ENCODE results near the gene PTPN9. TPM values are rescaled to one million over a fixed set of nuclear protein-coding genes. Genes with fewer than 3 reads are reported as not detected.
A peak's percentile ranks its signal among the peaks of the same experiment; 100 is the strongest.

Gene PTPN9
- total RNA-seq, 1 donor from 2014 or later, result 138 TPM

GRCh38 chr15:75456710-75457109, 122.4 kb downstream of the PTPN9 start:
- H3K9me3 Mint-ChIP-seq (ENCODE audit: unreplicated experiment), result peaks cover 26% of the 10 kb centered on the region
- peaks cover 20% of the 10 kb centered on the region for H3K27me3 Mint-ChIP-seq (ENCODE audit: unreplicated experiment)
- H3K36me3 Mint-ChIP-seq (ENCODE audit: unreplicated experiment), result no peaks in the 10 kb centered on the region
- H3K4me3 Mint-ChIP-seq (ENCODE audit: unreplicated experiment), result peak overlapping the region; percentile 86
- TF ChIP-seq, protein P1, sequence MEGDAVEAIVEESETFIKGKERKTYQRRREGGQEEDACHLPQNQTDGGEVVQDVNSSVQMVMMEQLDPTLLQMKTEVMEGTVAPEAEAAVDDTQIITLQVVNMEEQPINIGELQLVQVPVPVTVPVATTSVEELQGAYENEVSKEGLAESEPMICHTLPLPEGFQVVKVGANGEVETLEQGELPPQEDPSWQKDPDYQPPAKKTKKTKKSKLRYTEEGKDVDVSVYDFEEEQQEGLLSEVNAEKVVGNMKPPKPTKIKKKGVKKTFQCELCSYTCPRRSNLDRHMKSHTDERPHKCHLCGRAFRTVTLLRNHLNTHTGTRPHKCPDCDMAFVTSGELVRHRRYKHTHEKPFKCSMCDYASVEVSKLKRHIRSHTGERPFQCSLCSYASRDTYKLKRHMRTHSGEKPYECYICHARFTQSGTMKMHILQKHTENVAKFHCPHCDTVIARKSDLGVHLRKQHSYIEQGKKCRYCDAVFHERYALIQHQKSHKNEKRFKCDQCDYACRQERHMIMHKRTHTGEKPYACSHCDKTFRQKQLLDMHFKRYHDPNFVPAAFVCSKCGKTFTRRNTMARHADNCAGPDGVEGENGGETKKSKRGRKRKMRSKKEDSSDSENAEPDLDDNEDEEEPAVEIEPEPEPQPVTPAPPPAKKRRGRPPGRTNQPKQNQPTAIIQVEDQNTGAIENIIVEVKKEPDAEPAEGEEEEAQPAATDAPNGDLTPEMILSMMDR (IDR thresholded peaks at IDR 0.05; ENCODE audit: partially characterized antibody, unreplicated experiment), result no peak
- peaks cover 10% of the 10 kb centered on the region for H3K4me1 Mint-ChIP-seq (ENCODE audit: low read depth, unreplicated experiment)
- peak overlapping the region; percentile 54 for H3K27ac Mint-ChIP-seq (ENCODE audit: unreplicated experiment)
- DNase-seq, result no peak

GRCh38 chr15:75455982-75456531, 123.1 kb downstream of the PTPN9 start:
- H3K4me3 Mint-ChIP-seq (ENCODE audit: unreplicated experiment), result peak overlapping the region; percentile 86
- H3K9me3 Mint-ChIP-seq (ENCODE audit: unreplicated experiment), result peaks cover 25% of the 10 kb centered on the region
- no peak for DNase-seq
- peaks cover 10% of the 10 kb centered on the region for H3K4me1 Mint-ChIP-seq (ENCODE audit: low read depth, unreplicated experiment)
- H3K36me3 Mint-ChIP-seq (ENCODE audit: unreplicated experiment), result no peaks in the 10 kb centered on the region
- H3K27ac Mint-ChIP-seq (ENCODE audit: unreplicated experiment), result peak overlapping the region; percentile 24
- TF ChIP-seq, protein P1 (IDR thresholded peaks at IDR 0.05; ENCODE audit: partially characterized antibody, unreplicated experiment), result no peak
- peaks cover 20% of the 10 kb centered on the region for H3K27me3 Mint-ChIP-seq (ENCODE audit: unreplicated experiment)

- Mint-ChIP-seq H3K27me3 (ENCODE audit: unreplicated experiment) (peaks cover 17% of the 10 kb centered on the region), H3K9me3 (ENCODE audit: unreplicated experiment) (peaks cover 21% of the 10 kb centered on the region), H3K36me3 (ENCODE audit: unreplicated experiment) (no peaks in the 10 kb centered on the region), H3K4me3 (ENCODE audit: unreplicated experiment) (peak overlapping the region; percentile 86), H3K27ac (ENCODE audit: unreplicated experiment) (peak overlapping the region; percentile 48), H3K4me1 (ENCODE audit: low read depth, unreplicated experiment) (peaks cover 10% of the 10 kb centered on the region)
- DNase-seq, result peak; percentile 86
- TF ChIP-seq, protein P1 (IDR thresholded peaks at IDR 0.05; ENCODE audit: partially characterized antibody, unreplicated experiment), result no peak
Observed at GRCh38 chr15:75455424-75455981, 123.6 kb downstream of the PTPN9 start.

GRCh38 chr15:75454471-75455378, 124.4 kb downstream of the PTPN9 start:
- peak overlapping the region; percentile 48 for H3K27ac Mint-ChIP-seq (ENCODE audit: unreplicated experiment)
- no peaks in the 10 kb centered on the region for H3K36me3 Mint-ChIP-seq (ENCODE audit: unreplicated experiment)
- TF ChIP-seq, protein P1 (IDR thresholded peaks at IDR 0.05; ENCODE audit: partially characterized antibody, unreplicated experiment), result no peak
- peak overlapping the region; percentile 86 for H3K4me3 Mint-ChIP-seq (ENCODE audit: unreplicated experiment)
- H3K4me1 Mint-ChIP-seq (ENCODE audit: low read depth, unreplicated experiment), result peaks cover 10% of the 10 kb centered on the region
- peak; percentile 78 for DNase-seq
- peaks cover 27% of the 10 kb centered on the region for H3K9me3 Mint-ChIP-seq (ENCODE audit: unreplicated experiment)
- H3K27me3 Mint-ChIP-seq (ENCODE audit: unreplicated experiment), result peaks cover 21% of the 10 kb centered on the region
